IPS-20b (cell line): ENCODE measurements around the gene TNKS1BP1.
"Not testable (repeated sequence)": the region's sequence is repeated elsewhere in the genome, so short reads cannot be mapped to it uniquely, and the experiment has no call there.

ENCODE experiments used
- H3K27ac ChIP-seq: one replicate; pipeline ENCODE4 v1.5.1; 2013; ENCODE audit warnings: low read length
- H3K27me3 ChIP-seq: 2 replicates; pipeline ENCODE4 v1.6.1; 2013; ENCODE audit warnings: mild to moderate bottlenecking, low read length, inconsistent platforms; ENCODE audit not compliant: insufficient read depth
- H3K36me3 ChIP-seq: 2 replicates; pipeline ENCODE4 v1.6.1; 2013; ENCODE audit warnings: low read depth, mild to moderate bottlenecking, inconsistent platforms, low read length, moderate library complexity; ENCODE audit not compliant: insufficient read depth
- H3K4me1 ChIP-seq: 2 replicates; pipeline ENCODE4 v1.6.1; 2013; ENCODE audit warnings: mild to moderate bottlenecking, control low read depth, inconsistent platforms, low read length, moderate library complexity; ENCODE audit not compliant: insufficient read depth
- H3K4me3 ChIP-seq: 2 replicates; pipeline ENCODE4 v1.5.1; 2013; ENCODE audit warnings: mild to moderate bottlenecking, low read length, inconsistent platforms
- H3K9ac ChIP-seq: 2 replicates; pipeline ENCODE4 v1.6.1; 2013; ENCODE audit warnings: low read depth, mild to moderate bottlenecking, inconsistent platforms, low read length, moderate library complexity
- H3K9me3 ChIP-seq: 2 replicates; pipeline ENCODE4 v1.6.1; 2013; ENCODE audit warnings: mild to moderate bottlenecking, low read depth, low read length, inconsistent platforms; ENCODE audit not compliant: insufficient read depth

Gene TNKS1BP1

GRCh38 chr11:57338142-57338541 lies 13.4 kb upstream of the TNKS1BP1 start, which contains the start of gene P2RX3:
TSS of gene P2RX3 (plus strand) at chr11:57338352. CDS start at chr11:57338551, 199 bp downstream.
- Histone ChIP-seq H3K4me1 (peaks cover 17% of the 10 kb centered on the region), H3K9ac (no peak within 1 kb of the TSS), H3K27me3 (peaks cover 21% of the 10 kb centered on the region), H3K9me3 (no peaks in the 10 kb centered on the region), H3K27ac (no peak within 1 kb of the TSS), H3K4me3 (no peak within 1 kb of the TSS), H3K36me3 (peaks cover 19% of the 10 kb centered on the region)

- Histone ChIP-seq H3K36me3 (peaks cover 32% of the 10 kb centered on the region), H3K4me1 (peaks cover 14% of the 10 kb centered on the region), H3K27me3 (peaks cover 21% of the 10 kb centered on the region)
- not testable (repeated sequence) for H3K27ac ChIP-seq, H3K9ac ChIP-seq, H3K4me3 ChIP-seq, H3K9me3 ChIP-seq
These were observed 12.1 kb upstream of the TNKS1BP1 start for GRCh38 chr11:57336856-57337255.

- peaks cover 21% of the 10 kb centered on the region for H3K27me3 ChIP-seq
- peak overlapping the region; percentile 97 for H3K4me3 ChIP-seq
- no peaks in the 10 kb centered on the region for H3K9me3 ChIP-seq
- H3K4me1 ChIP-seq, result peaks cover 14% of the 10 kb centered on the region
- H3K27ac ChIP-seq, result no peak overlapping the region
- H3K9ac ChIP-seq, result peak overlapping the region; percentile 75; the same call in 1 of the 2 replicates
- peaks cover 39% of the 10 kb centered on the region for H3K36me3 ChIP-seq
These were observed 11.4 kb upstream of the TNKS1BP1 start for GRCh38 chr11:57336111-57336666.

GRCh38 chr11:57335343-57336110 lies 10.8 kb upstream of the TNKS1BP1 start, which contains the start of gene SSRP1:
TSS of gene SSRP1 (minus strand) at chr11:57335892. CDS start at chr11:57335121, 771 bp downstream.
- Histone ChIP-seq H3K4me1 (peaks cover 14% of the 10 kb centered on the region), H3K9ac (peak within 1 kb of the TSS; percentile 81), H3K4me3 (peak within 1 kb of the TSS; percentile 97), H3K36me3 (peaks cover 45% of the 10 kb centered on the region), H3K27me3 (peaks cover 14% of the 10 kb centered on the region), H3K9me3 (no peaks in the 10 kb centered on the region), H3K27ac (peak within 1 kb of the TSS; percentile 72)

- H3K9me3 ChIP-seq, result no peaks in the 10 kb centered on the region
- peaks cover 51% of the 10 kb centered on the region for H3K36me3 ChIP-seq
- H3K4me3 ChIP-seq, result peak overlapping the region; percentile 97
- H3K9ac ChIP-seq, result peak overlapping the region; percentile 81
- peaks cover 14% of the 10 kb centered on the region for H3K4me1 ChIP-seq
- H3K27me3 ChIP-seq, result peaks cover 11% of the 10 kb centered on the region; the same call in 1 of the 2 replicates
- H3K27ac ChIP-seq, result peak overlapping the region; percentile 72
These were observed 10.2 kb upstream of the TNKS1BP1 start for GRCh38 chr11:57335023-57335342.

GRCh38 chr11:57332694-57333440 lies 8.1 kb upstream of the TNKS1BP1 start:
- no peaks in the 10 kb centered on the region for H3K9me3 ChIP-seq
- H3K9ac ChIP-seq, result no peak overlapping the region
- H3K27me3 ChIP-seq, result no peaks in the 10 kb centered on the region
- H3K36me3 ChIP-seq, result peaks cover 72% of the 10 kb centered on the region
- H3K27ac ChIP-seq, result no peak overlapping the region
- H3K4me1 ChIP-seq, result peaks cover 10% of the 10 kb centered on the region
- H3K4me3 ChIP-seq, result no peak overlapping the region

GRCh38 chr11:57331720-57332119 lies 7.0 kb upstream of the TNKS1BP1 start:
- Histone ChIP-seq H3K27me3 (no peaks in the 10 kb centered on the region), H3K4me3 (no peak overlapping the region), H3K9me3 (no peaks in the 10 kb centered on the region), H3K27ac (no peak overlapping the region), H3K4me1 (peaks cover 10% of the 10 kb centered on the region), H3K9ac (no peak overlapping the region), H3K36me3 (peaks cover 83% of the 10 kb centered on the region)

GRCh38 chr11:57330029-57330428 lies 5.3 kb upstream of the TNKS1BP1 start:
- Histone ChIP-seq H3K27ac (no peak overlapping the region), H3K36me3 (peaks cover 95% of the 10 kb centered on the region), H3K4me3 (no peak overlapping the region), H3K9me3 (no peaks in the 10 kb centered on the region), H3K27me3 (no peaks in the 10 kb centered on the region), H3K9ac (no peak overlapping the region), H3K4me1 (peaks cover 16% of the 10 kb centered on the region)

GRCh38 chr11:57327721-57328120 lies 3.0 kb upstream of the TNKS1BP1 start:
- no peak overlapping the region for H3K27ac ChIP-seq
- peaks cover 17% of the 10 kb centered on the region for H3K4me1 ChIP-seq
- no peaks in the 10 kb centered on the region for H3K27me3 ChIP-seq
- H3K36me3 ChIP-seq, result peaks cover 72% of the 10 kb centered on the region
- H3K9me3 ChIP-seq, result no peaks in the 10 kb centered on the region
- no peak overlapping the region; the same call in 1 of the 2 replicates for H3K9ac ChIP-seq
- no peak overlapping the region for H3K4me3 ChIP-seq

- Histone ChIP-seq H3K9ac (peak overlapping the region; percentile 93), H3K4me1 (peaks cover 30% of the 10 kb centered on the region), H3K9me3 (no peaks in the 10 kb centered on the region), H3K27ac (peak overlapping the region; percentile 98), H3K4me3 (peak overlapping the region; percentile 74), H3K27me3 (no peaks in the 10 kb centered on the region), H3K36me3 (peaks cover 64% of the 10 kb centered on the region)
These were observed 940 bp upstream of the TNKS1BP1 start for GRCh38 chr11:57325735-57326048.

- H3K4me1 ChIP-seq, result peaks cover 30% of the 10 kb centered on the region
- peak overlapping the region; percentile 75 for H3K27ac ChIP-seq
- H3K9ac ChIP-seq, result peak overlapping the region; percentile 91
- H3K4me3 ChIP-seq, result peak overlapping the region; percentile 88
- H3K9me3 ChIP-seq, result no peaks in the 10 kb centered on the region
- H3K36me3 ChIP-seq, result peaks cover 62% of the 10 kb centered on the region
- H3K27me3 ChIP-seq, result no peaks in the 10 kb centered on the region
These were observed 432 bp downstream of the TNKS1BP1 start for GRCh38 chr11:57324154-57324885.
